Body of pancreas (tissue), 4 donors: ENCODE results near the gene ZNF415.

Experiments used
- POLR2A ChIP-seq, 3 donors: fragments of 450-650 bp; IDR thresholded peaks; one replicate each; pipeline ENCODE4 v1.6.1; 2016; ENCODE audit warnings: antibody characterized with exemption in 3 of 3, mild to moderate bottlenecking in 2 of 3
- TF ChIP-seq, protein P1 (sequence below), 7 experiments: fragments of 450-650 bp in 4 of 7; fragments of 200-600 bp in 3 of 7; sonication (generic) in 3 of 7; IDR thresholded peaks; one replicate each; pipeline ENCODE4 v1.5.1; 2016 to 2019; ENCODE audit warnings: antibody characterized with exemption in 7 of 7

- TF ChIP-seq, protein P1, sequence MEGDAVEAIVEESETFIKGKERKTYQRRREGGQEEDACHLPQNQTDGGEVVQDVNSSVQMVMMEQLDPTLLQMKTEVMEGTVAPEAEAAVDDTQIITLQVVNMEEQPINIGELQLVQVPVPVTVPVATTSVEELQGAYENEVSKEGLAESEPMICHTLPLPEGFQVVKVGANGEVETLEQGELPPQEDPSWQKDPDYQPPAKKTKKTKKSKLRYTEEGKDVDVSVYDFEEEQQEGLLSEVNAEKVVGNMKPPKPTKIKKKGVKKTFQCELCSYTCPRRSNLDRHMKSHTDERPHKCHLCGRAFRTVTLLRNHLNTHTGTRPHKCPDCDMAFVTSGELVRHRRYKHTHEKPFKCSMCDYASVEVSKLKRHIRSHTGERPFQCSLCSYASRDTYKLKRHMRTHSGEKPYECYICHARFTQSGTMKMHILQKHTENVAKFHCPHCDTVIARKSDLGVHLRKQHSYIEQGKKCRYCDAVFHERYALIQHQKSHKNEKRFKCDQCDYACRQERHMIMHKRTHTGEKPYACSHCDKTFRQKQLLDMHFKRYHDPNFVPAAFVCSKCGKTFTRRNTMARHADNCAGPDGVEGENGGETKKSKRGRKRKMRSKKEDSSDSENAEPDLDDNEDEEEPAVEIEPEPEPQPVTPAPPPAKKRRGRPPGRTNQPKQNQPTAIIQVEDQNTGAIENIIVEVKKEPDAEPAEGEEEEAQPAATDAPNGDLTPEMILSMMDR (IDR thresholded peaks at IDR 0.05) = no peak
- TF ChIP-seq POLR2A (IDR thresholded peaks at IDR 0.05) = no peak
These were observed 41.1 kb downstream of the ZNF415 start for GRCh38 chr19:53091413-53092254.
